Eye (tissue), 1 donor: ENCODE results near the gene GMIP.

Experiments
- DNase-seq: peaks from one replicate; pipeline ENCODE4 v3.0.0-alpha.2; 2015

The GMIP gene

DNA sequence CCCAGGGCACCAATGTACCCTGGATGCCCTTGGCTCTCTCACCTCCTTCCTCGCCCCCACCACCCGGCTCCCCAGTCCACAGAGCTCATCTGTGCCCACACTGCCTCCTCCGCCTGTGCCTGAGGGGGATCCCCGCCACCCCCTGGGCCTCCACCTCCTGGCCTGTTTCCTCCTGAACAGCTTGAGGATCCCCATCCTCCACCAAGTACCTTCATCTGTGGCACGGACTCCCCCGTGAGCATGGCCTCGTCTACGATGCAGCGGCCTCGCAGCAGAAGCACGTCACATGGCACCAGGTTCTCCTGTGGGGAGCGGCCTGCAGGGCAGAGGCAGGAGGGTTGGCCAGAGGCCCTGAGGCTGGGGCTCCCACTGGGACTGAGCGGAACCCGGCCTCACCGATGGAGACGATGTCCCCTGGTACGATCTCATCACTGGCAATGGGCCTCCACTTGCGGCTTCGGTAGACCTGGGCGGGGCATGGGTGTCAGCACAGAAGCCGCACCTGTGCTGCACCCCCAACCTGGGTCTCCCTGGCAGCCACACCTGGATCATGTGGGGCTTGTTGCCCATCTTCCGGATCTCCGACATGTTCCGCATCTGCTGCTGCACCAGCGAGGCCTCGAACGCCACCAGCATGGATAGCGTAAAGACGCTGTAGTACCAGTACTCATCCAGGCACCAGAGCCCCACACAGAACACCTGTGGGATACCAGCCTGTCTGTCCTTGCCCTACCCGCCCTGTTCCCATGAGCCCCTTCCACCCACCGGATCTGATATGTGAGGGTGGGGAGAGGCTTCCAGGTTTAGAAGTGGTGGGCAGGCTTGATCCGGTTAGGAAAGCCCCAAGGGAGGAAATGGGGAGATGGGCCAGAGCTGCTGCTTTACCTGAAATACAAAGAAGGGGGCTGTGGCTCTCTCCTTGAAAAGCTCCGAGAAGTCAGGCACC lies 13.3 kb upstream of the GMIP start:
- no peak for DNase-seq

DNA sequence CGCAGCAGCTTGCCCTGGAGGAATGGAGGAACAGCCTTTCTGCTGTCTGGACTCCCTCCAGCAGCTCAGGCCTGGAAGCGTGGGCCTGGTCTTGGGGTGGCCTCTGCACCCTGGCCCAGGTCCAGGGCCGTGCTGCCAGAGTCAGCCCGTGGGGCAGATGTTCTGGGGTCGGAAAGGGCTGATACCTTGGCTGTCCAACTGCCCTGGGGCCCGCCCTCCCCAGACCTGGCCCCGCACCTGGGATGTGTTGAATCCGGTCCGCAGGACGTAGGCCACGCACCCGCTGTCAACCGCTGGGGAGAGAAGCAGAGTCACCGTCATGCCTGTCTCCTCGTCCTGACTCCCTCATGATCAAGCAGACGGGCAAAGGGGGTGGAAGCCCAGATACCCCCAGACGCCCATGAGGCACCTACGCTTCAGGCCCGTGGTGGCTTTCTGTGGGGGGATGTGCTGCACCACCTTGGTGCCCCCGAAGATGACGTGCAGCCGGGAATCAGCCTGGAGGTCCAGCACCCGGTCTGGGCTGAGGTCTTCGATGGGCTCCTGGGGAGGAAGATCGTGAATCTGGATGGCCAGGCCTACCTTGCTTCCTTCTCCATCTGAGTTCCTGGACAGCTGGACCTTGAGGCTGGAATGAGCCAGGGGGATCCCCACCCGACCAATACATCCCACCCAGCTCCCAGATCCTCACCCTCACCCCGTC lies 12.3 kb upstream of the GMIP start:
- DNase-seq, result no peak

- DNase-seq, result no peak
Measured at GRCh38 chr19:19655051-19655594, 11.7 kb upstream of the GMIP start.

DNA sequence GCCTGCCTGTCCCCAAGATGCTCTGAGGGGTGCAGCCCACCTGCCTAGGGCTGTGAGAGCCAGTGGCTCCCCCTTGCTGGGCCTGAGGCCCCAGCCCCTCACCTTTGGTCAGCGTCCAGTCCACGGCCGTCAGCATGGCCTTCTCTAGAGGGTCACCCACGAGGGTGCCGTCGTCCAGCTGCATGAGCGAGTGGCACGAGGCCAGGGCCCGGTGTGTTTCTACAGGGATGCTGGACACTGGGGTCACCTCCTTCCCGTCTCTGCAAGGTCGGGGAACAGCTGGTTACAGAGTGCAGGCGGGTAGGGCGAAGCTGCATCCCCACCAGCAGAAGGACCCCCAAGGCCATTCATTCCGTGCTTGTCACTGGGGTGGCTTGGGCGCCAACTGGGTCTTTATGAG lies 11.0 kb upstream of the GMIP start:
- no peak for DNase-seq

DNA sequence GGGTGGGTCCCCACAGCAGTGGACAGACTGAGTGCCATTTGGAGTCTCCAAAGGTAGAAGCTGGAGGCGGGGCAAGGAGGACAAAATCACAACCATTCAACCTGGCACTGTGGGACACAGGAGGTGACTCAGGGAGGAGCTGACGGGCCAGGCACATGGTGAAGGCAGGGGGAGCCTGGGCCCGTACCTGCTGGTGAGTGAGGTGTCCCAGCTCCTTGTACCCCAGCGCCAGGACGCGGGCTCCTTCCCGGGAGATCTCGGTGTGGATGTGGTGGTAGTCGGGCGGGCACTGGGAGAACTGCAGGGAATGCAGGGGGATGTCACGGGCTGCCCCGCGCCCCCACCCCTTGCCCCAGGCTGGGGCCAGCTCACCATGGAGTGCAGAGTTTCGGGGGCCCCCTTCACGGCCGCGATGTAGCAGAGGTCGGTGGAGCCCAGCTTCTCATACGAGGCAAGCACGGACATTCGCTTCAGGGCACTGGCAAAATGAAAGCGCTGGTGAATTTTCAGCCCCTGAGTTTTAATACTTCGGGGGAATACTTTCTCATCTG lies 10.2 kb upstream of the GMIP start:
- no peak for DNase-seq

DNA sequence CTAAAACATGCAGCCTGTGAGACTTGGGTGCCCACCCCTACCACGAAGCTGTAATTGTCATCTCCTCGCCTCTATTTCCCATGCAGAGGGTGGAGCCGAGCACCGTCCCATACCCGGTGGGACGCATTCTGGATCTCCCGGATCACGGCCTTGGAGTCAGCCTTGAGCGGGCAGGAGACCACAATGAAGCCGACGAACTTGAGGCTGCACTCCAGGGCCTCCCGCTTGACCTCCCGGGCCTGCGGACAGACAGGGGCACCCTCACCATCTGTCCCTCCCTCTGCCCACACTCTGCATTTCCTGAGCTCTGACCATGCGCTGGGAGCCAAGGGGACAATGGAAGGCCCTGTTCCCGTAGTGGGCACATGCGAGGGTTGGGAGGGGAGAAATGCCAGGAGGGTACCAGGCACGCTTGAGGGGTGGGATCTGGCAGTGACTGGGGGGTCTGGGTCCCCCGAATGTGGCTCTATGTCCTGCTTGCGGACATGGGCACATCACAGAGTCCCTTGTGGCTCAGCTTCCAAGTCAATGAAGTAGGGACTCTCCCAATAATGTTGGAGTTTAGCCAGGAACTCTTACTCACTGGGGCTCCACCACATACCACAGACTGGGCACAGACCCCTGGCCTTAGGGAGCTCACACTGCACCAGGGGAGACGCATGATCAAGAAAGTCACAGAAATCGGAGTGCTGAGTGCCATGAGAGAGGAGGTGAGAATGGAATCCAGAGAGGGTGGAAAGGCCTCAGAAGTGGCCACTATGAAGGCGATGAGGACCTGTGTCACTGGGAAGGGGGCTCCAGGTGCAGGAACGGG lies 9.2 kb upstream of the GMIP start:
- DNase-seq, result no peak

DNA sequence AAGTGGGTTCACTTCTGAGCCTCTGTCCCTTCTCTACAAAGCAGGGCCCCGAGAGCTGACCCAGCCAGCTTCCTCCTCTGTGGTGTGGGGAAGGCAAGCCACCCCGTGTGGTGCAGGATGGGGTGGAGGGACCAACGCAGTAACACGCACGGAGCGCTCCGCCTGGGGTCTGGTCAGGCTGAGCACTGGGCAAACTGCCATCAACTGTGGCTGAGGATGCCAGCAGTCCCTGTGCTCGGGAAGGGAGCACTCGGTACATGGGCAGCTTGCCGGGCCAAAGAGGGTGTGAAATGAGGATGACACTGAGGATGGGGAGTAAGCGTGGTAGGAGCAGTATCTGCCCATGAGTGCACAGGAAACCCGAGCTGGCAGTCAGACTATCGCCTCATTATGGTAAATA lies 7.6 kb upstream of the GMIP start:
- no peak for DNase-seq

DNA sequence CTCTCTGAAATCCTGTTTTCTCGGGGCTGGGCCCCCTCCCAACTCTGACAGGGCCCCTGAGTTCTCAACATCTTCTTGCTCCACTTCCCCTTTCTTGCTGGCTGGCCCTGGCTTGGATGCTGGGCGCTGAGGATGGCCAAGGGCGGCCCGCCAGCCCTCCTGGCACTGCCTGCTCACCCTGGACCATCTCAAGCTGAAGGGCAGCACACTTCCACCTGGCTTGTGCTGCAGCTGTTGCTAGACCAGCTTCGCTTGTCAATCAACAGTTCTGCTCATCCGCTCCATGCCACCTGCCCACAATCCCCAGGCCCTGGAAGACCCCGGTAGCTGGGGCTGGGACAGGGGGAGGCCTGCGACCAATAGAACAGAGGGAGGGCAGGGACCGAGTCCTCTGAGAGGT lies 6.9 kb upstream of the GMIP start:
- DNase-seq, result no peak

DNA sequence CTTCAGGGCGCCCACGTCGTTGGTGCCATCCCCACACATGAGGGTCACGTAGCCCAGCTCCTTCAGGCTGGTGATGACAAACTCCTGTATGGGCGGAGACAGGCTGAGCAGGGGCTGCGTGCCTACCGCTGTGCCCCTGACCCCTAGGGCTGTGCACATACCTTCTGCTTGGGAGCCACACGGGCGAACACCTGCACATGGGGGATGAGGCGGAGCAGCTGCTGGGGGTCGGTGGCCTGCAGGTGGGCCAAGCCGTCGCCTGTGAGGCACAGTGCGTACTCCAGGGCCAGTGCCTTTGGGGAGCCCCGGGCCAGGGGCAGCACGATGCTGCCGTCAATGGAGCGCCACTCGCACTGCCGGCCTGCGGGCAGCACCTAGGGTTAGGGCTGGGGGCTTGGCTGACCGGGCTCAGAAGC lies 6.1 kb upstream of the GMIP start:
- DNase-seq, result no peak

- no peak for DNase-seq
Measured at GRCh38 chr19:19649155-19649554, 5.7 kb upstream of the GMIP start.

- no peak for DNase-seq
Measured at GRCh38 chr19:19647037-19647835, 3.8 kb upstream of the GMIP start.

DNA sequence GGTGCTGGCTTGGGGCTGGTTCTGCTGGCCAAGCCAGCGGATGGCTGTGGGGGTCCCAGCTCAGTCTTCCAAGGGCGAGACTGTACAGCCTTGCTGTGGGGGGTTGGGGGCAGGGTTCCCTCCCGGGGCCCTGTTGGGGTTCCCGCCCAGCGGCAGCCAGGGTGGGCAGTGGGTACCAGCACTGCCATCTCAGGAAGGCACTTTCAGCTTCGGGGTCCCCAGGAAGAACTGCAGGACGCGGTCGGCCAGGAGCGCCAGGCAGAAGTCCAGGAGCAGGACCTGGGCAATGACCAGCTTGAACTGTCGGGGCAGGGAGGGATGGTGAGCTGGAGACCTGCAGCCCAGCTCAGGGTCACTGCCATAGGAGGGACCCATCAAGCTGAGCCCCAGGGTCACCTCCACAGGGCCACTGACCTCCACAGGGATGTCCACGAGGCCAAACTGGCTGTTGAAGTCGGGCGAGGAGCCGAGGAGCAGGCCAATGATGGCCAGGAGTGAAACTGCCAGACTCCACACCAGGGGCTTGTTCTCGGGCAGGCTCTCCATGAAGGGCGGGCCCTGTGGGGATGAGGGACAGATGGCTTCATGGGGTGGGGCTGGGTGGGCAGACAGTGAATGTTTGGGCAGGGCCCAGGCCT lies 1.9 kb upstream of the GMIP start:
- no peak for DNase-seq

DNA sequence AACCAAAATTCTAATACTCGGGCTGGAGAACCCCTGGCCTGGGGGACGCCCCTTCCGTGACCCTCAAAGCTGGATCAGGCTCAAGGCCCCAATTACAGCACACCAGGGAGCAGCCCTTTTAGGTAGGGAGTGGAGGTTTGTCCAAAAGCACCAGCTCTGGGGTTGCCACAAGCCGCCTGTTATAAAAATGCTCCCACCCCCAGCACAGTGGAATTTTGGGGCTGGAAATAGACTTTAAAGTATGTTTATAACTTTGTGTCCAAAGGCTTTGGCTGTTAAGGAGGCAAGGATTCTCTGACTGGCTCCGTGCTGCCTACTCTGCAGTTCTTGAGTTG lies 564 bp upstream of the GMIP start:
- no peak for DNase-seq

DNA sequence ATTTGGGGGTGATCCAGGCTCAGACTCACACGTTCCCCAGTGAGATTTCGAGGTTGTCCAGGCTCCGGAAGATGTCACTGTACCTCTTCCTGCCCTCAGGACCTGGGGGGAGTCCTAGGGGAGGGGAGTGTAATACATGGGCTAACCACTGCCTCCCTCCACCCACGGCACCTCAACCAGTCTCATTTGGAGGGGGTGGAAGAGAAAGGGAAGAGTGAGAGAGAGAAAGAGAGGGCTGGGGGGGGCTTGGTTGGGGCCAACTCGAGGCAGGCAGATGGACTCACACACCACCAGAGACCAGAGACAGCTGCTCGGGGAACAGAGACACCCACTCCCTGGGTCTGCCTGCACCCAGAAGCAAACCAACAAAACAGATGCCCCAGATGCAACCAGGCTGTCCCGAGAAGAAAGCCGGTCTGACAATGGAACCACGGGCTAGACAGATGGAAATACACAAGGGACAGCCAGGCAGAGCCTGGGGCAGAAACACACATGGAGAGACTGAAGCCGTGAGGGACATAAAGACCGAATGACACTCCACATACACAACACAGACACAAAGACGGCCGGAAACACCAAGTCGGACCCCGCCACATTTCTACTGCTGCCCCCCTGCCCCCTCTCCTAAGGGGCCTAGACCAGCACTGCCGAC lies 825 bp downstream of the GMIP start:
- DNase-seq, result no peak

DNA sequence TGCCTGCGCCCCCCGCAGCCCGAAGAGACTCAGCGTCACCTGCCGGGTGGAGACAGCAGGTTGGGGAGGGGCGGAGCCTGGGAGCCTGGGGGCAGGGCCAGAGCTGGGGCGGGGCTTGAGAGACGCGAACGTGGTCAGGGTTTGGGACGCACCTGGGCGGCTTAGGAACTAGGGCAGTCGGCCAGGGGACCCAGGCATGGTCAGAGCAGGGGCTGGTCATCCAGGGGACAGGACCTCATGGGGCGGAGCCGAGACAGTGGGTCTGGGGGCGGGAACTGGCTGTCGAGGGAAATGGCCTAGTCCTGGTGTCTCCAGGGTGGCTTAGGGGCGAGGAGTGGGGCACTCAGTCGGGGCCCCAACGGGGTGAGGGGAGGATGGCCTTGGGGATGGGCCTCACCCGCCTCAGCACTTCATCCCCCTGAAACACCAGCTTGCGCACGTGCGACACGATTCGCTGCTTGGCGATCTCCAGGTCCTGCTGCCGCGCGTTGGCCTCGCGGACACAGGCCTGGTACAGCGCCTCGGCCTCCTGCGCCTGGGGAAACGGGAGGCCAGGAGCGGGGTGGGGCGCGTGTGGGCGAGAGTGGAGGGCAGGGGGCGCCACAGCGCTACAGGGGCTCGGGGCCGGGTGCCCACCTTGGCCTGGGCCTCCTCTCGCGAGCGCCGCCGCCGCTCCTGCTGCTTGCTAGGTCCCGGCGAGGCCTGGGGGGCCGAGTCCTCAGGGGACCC lies 5.8 kb downstream of the GMIP start:
- no peak for DNase-seq

DNA sequence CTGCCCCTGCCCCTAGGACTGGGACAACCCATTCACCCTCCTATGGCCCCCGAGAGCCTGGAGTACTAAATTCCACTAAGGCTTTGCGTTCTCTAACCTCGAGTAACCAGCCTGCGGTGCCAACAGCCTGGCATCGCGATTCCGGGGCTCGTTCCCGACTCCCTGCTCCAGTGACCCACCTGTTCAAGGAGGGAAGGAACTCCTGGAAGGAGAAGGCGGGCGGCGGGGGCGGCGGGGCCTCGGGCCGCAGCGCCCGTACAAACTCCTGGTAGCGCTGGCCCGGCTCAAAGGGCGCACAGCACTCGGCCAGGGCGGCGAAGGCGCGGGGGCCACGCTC lies 6.3 kb downstream of the GMIP start:
- no peak for DNase-seq

DNA sequence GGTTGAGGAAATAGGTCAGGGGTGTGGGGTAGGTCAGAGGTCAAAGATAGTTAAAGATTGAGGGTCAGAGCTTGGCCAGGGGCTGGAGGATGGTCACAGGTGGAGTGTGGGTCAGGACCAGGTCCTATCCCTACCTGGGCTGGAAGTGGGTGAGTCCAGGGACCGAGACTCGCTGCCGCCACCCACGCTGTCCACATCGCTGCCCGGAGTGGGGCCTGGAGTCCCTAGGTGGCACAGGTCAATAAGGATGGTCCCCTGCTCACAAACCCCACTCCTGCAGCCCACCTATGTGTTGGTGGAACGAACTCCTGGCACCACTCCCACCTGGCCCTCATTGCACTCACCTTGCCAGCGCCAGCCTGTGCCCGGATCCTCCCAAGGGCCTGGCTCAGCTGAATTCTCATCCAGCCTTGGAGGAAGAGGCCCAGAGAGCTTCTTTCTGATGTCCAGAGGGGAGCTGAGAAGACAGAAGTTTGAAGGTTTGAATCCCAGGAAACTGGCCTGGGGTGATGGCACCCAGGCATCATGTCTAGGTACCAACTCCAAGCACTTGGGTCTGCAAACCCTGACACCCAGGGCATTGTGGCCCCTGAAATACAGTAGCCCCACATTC lies 6.8 kb downstream of the GMIP start:
- DNase-seq, result no peak

- no peak for DNase-seq
Measured at GRCh38 chr19:19635313-19635702, 8.1 kb downstream of the GMIP start.

- DNase-seq, result no peak
Measured at GRCh38 chr19:19634516-19635312, 8.7 kb downstream of the GMIP start.
